ENCODE measurements around the gene NIPSNAP3A.

NIPSNAP3A gene

DNA sequence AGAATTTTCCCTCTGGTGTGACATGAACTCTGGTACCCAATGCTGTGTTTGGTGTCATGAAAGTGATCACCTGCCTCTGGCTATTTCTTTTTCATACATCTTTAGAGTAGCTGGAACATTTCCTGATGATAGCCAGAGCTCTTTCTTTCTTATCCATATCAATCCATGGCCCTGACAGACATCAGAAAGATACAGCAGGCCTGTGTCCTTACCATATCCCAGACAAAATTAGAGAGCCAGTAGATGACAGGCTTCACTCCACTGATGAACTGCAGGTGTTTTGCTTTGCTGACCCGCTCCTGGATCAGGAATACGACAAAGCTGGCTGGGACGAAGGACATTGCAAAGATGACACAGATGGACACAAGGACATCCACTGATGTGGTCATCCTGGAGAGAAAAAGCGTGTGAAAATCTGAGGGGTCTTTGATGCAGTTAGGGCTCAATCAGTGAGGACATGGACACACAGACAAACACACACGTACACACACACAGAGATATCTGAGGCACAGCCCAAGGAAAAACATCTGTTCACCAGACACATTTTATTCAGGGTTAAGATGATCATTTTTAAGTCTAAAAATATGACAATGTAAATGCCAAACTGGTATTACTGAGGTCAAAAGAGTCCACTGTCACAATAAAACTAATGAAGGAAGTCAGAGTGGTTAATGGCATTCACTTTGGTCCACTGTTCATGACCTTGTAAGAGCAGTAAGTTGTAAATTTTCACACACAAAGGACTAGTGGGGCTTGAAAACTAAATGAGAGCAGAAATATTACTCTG lies 50.9 kb downstream of the NIPSNAP3A start:
- no peaks in the 10 kb centered on the region for H3K9me3 ChIP-seq (ENCODE audit: control insufficient read depth, insufficient read depth, low read length)
- no peaks in the 10 kb centered on the region for H3K4me1 ChIP-seq (ENCODE audit: control insufficient read depth, low read length)
- peaks cover 86% of the 10 kb centered on the region for H3K36me3 ChIP-seq (ENCODE audit: control insufficient read depth, low read length)
- H3F3A ChIP-seq (ENCODE audit: control insufficient read depth, insufficient read depth): no peaks in the 10 kb centered on the region
- no peak overlapping the region for H3K4me2 ChIP-seq (ENCODE audit: low read length)
- H3K27ac ChIP-seq (ENCODE audit: low read depth, low read length): no peak overlapping the region
- H3K79me2 ChIP-seq (ENCODE audit: control insufficient read depth, low read length): no peaks in the 10 kb centered on the region
- H4K20me1 ChIP-seq (ENCODE audit: control insufficient read depth, insufficient read depth, low read depth, low read length): no peaks in the 10 kb centered on the region
- H3K9me2 ChIP-seq (replicated peaks; ENCODE audit: control insufficient read depth, low read length): no peaks in the 10 kb centered on the region
- no peak overlapping the region for H3K4me3 ChIP-seq (ENCODE audit: low read length)
- no peaks in the 10 kb centered on the region for H3K27me3 ChIP-seq (ENCODE audit: control insufficient read depth, low read length)
- TF ChIP-seq EZH2phosphoT487 (IDR thresholded peaks at IDR 0.05; ENCODE audit: borderline replicate concordance, low read length): no peak

DNA sequence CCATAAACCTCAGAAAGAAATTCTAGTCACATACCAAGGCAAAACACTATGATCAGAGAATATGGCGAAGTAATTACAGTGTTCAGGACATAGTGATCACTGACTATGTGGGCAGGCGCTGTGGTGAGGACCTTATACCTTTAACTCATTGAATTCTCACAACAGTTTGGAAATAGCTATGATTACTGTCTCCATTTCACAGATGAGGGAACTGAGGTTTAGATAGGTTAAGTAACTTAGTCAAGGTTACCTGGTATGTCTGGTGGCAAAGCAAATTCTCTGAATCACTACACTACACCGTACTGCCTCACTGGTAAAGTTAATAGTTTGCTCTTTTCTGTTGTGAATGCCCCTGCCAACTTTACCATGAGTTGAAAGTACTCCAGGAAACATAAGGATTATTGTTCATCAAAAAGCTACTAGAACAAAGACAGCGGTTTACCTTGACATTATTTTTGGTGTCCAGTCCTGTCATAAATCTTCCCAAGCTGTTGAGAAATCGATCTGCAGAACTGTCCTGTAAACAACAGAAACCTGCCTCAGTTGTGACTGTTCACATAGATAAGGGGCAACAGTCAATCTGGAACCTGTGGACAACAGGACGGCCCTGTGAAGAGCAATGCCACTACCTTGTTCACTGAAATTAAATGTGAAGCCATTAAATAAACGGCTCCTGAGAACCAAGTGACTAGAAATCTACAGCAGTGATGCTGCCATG lies 52.7 kb downstream of the NIPSNAP3A start:
- H3K4me2 ChIP-seq (ENCODE audit: low read length): no peak overlapping the region
- no peaks in the 10 kb centered on the region for H3K9me3 ChIP-seq (ENCODE audit: control insufficient read depth, insufficient read depth, low read length)
- no peaks in the 10 kb centered on the region for H3F3A ChIP-seq (ENCODE audit: control insufficient read depth, insufficient read depth)
- H4K20me1 ChIP-seq (ENCODE audit: control insufficient read depth, insufficient read depth, low read depth, low read length): no peaks in the 10 kb centered on the region
- H3K27ac ChIP-seq (ENCODE audit: low read depth, low read length): no peak overlapping the region
- no peaks in the 10 kb centered on the region for H3K27me3 ChIP-seq (ENCODE audit: control insufficient read depth, low read length)
- TF ChIP-seq, protein P1, sequence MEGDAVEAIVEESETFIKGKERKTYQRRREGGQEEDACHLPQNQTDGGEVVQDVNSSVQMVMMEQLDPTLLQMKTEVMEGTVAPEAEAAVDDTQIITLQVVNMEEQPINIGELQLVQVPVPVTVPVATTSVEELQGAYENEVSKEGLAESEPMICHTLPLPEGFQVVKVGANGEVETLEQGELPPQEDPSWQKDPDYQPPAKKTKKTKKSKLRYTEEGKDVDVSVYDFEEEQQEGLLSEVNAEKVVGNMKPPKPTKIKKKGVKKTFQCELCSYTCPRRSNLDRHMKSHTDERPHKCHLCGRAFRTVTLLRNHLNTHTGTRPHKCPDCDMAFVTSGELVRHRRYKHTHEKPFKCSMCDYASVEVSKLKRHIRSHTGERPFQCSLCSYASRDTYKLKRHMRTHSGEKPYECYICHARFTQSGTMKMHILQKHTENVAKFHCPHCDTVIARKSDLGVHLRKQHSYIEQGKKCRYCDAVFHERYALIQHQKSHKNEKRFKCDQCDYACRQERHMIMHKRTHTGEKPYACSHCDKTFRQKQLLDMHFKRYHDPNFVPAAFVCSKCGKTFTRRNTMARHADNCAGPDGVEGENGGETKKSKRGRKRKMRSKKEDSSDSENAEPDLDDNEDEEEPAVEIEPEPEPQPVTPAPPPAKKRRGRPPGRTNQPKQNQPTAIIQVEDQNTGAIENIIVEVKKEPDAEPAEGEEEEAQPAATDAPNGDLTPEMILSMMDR (IDR thresholded peaks at IDR 0.05; ENCODE audit: low read depth, low read length, poor library complexity, severe bottlenecking): no peak
- no peak overlapping the region for H3K4me3 ChIP-seq (ENCODE audit: low read length)
- no peaks in the 10 kb centered on the region for H3K79me2 ChIP-seq (ENCODE audit: control insufficient read depth, low read length)
- no peaks in the 10 kb centered on the region for H3K4me1 ChIP-seq (ENCODE audit: control insufficient read depth, low read length)
- H3K9me2 ChIP-seq (replicated peaks; ENCODE audit: control insufficient read depth, low read length): no peaks in the 10 kb centered on the region
- peaks cover 89% of the 10 kb centered on the region for H3K36me3 ChIP-seq (ENCODE audit: control insufficient read depth, low read length)

DNA sequence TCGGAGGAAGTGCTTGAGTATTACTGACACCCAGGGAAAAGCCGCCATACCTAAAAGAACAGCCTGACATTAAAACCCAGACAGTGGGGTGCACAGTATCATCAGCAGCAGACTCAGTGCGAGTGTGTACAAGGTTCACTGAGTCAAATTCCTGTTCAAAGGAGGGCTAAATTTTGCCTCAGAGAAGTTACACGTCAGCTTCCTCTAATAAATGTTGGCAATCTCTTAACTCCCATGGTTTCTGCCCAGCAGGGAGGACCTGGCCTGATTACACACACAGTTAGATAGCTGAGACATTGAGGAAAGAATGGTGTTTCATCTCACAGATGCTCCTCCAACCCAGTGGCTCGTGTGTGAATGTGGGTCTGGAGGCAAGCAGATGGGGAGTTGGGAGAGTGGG lies 54.6 kb downstream of the NIPSNAP3A start:
- Histone ChIP-seq H3K9me3 (ENCODE audit: control insufficient read depth, insufficient read depth, low read length) (no peaks in the 10 kb centered on the region), H3F3A (ENCODE audit: control insufficient read depth, insufficient read depth) (no peaks in the 10 kb centered on the region), H3K9me2 (replicated peaks; ENCODE audit: control insufficient read depth, low read length) (no peaks in the 10 kb centered on the region), H3K4me2 (ENCODE audit: low read length) (no peak overlapping the region), H3K4me1 (ENCODE audit: control insufficient read depth, low read length) (no peaks in the 10 kb centered on the region), H3K4me3 (ENCODE audit: low read length) (no peak overlapping the region), H3K79me2 (ENCODE audit: control insufficient read depth, low read length) (no peaks in the 10 kb centered on the region), H3K27ac (ENCODE audit: low read depth, low read length) (no peak overlapping the region), H4K20me1 (ENCODE audit: control insufficient read depth, insufficient read depth, low read depth, low read length) (no peaks in the 10 kb centered on the region), H3K27me3 (ENCODE audit: control insufficient read depth, low read length) (no peaks in the 10 kb centered on the region), H3K36me3 (ENCODE audit: control insufficient read depth, low read length) (peaks cover 87% of the 10 kb centered on the region)
- TF ChIP-seq, protein P1 (IDR thresholded peaks at IDR 0.05; ENCODE audit: low read depth, low read length, poor library complexity, severe bottlenecking): no peak
- no peak for TF ChIP-seq EZH2phosphoT487 (IDR thresholded peaks at IDR 0.05; ENCODE audit: borderline replicate concordance, low read length)

DNA sequence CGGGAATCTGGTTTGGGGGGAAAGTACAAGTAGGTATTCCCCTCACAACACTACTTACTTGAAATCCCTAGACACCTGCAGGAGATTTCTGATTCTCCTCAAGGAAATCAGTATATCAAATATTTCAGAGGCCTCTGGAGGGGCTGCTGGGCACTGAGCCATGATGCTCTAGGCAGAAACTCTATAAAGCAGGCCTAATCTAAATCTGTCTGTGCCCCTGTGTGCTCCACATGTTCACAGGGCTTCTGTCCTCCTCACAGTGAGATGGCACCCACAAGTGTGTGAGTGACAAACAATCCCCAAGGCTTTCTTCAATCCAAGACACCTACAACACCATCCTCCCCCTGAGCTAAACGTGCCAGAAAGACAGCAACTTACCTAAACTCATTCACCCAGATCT lies 55.4 kb downstream of the NIPSNAP3A start:
- Histone ChIP-seq H3K27ac (ENCODE audit: low read depth, low read length) (no peak overlapping the region), H3K4me1 (ENCODE audit: control insufficient read depth, low read length) (no peaks in the 10 kb centered on the region), H3K9me2 (replicated peaks; ENCODE audit: control insufficient read depth, low read length) (no peaks in the 10 kb centered on the region), H4K20me1 (ENCODE audit: control insufficient read depth, insufficient read depth, low read depth, low read length) (no peaks in the 10 kb centered on the region), H3K9me3 (ENCODE audit: control insufficient read depth, insufficient read depth, low read length) (no peaks in the 10 kb centered on the region), H3K27me3 (ENCODE audit: control insufficient read depth, low read length) (no peaks in the 10 kb centered on the region), H3K4me3 (ENCODE audit: low read length) (no peak overlapping the region), H3K36me3 (ENCODE audit: control insufficient read depth, low read length) (peaks cover 81% of the 10 kb centered on the region), H3F3A (ENCODE audit: control insufficient read depth, insufficient read depth) (no peaks in the 10 kb centered on the region), H3K4me2 (ENCODE audit: low read length) (no peak overlapping the region), H3K79me2 (ENCODE audit: control insufficient read depth, low read length) (no peaks in the 10 kb centered on the region)
- TF ChIP-seq EZH2phosphoT487 (IDR thresholded peaks at IDR 0.05; ENCODE audit: borderline replicate concordance, low read length): no peak
- TF ChIP-seq, protein P1 (IDR thresholded peaks at IDR 0.05; ENCODE audit: low read depth, low read length, poor library complexity, severe bottlenecking): no peak
